Caco-2 (cell line): ENCODE data around the gene SMIM38. TPM values are rescaled to one million over a fixed set of nuclear protein-coding genes. Genes with fewer than 3 reads are reported as not detected.

Experiments
- BruUV-seq: library from RNA; stranded (reverse); fragments of 400-500 nt; replicated peaks from 2 replicates; lab custom pipeline; 2021; lab: Mats Ljungman, UMichigan
- CTCF ChIA-PET: fragments of 300-600 bp; sonication (Branson Sonifier 250); formaldehyde crosslinking; loops from one replicate; lab custom pipeline; 2022; ENCODE audit warnings: antibody characterized with exemption; lab: Charles Lee
- POLR2A ChIA-PET: fragments of 300-600 bp; sonication (Branson Sonifier 250); formaldehyde crosslinking; loops from one replicate; lab custom pipeline; 2022; ENCODE audit warnings: antibody characterized with exemption; lab: Charles Lee
- DNase-seq, 2 experiments: peaks; one replicate each; pipeline versions ENCODE4 v3.0.0 to v3.0.0-alpha.2; 2020 to 2022
- H3K27me3 ChIP-seq: replicated peaks from 2 replicates; pipeline ENCODE4 v1.6.0; 2011; ENCODE audit warnings: low read length; ENCODE audit not compliant: control insufficient read depth, insufficient read depth
- H3K36me3 ChIP-seq: 2 replicates; pipeline ENCODE4 v1.5.1; 2011; ENCODE audit warnings: low read length; ENCODE audit not compliant: control insufficient read depth, insufficient read depth
- H3K4me1 ChIP-seq: fragments of 250-450 bp; sonication (Bioruptor Pico); 2 replicates; pipeline ENCODE4 v1.5.1; 2020; ENCODE audit warnings: mild to moderate bottlenecking
- H3K4me3 ChIP-seq: 2 replicates; pipeline ENCODE4 v1.5.1; 2011; ENCODE audit warnings: low read depth, mild to moderate bottlenecking, control low read depth, low read length
- H3K9me3 ChIP-seq: fragments of 250-450 bp; sonication (Bioruptor Pico); 2 replicates; pipeline ENCODE4 v1.5.1; 2020; ENCODE audit warnings: mild to moderate bottlenecking, moderate library complexity
- H3K27ac Mint-ChIP-seq: one replicate; pipeline ENCODE4 v1.8.0; 2022; ENCODE audit warnings: mixed read lengths; ENCODE audit not compliant: unreplicated experiment
- H3K27me3 Mint-ChIP-seq: one replicate; pipeline ENCODE4 v1.8.0; 2022; ENCODE audit warnings: mixed read lengths; ENCODE audit not compliant: insufficient read depth, unreplicated experiment
- H3K36me3 Mint-ChIP-seq: one replicate; pipeline ENCODE4 v1.8.0; 2022; ENCODE audit warnings: mild to moderate bottlenecking, mixed read lengths; ENCODE audit not compliant: insufficient read depth, unreplicated experiment
- H3K4me1 Mint-ChIP-seq: one replicate; pipeline ENCODE4 v1.8.0; 2022; ENCODE audit warnings: low read depth, mixed read lengths; ENCODE audit not compliant: unreplicated experiment
- H3K4me3 Mint-ChIP-seq: one replicate; pipeline ENCODE4 v1.8.0; 2022; ENCODE audit warnings: mild to moderate bottlenecking, moderate library complexity, mixed read lengths; ENCODE audit not compliant: unreplicated experiment
- H3K9me3 Mint-ChIP-seq: one replicate; pipeline ENCODE4 v1.8.0; 2022; ENCODE audit warnings: mixed read lengths; ENCODE audit not compliant: unreplicated experiment
- CTCF ChIP-seq, 2 experiments: fragments of 200-600 bp in 1 of 2; IDR thresholded peaks; 1 replicate in 1 of 2; 2 replicates in 1 of 2; pipeline versions ENCODE4 v1.5.1 to v1.8.0; 2011 to 2022; ENCODE audit warnings: antibody characterized with exemption in 1 of 2, control low read depth in 1 of 2, inconsistent platforms in 1 of 2, low read depth in 1 of 2, low read length in 1 of 2, mild to moderate bottlenecking in 1 of 2, moderate library complexity in 1 of 2; ENCODE audit not compliant: insufficient read depth in 1 of 2, severe bottlenecking in 1 of 2, unreplicated experiment in 1 of 2
- intact Hi-C: fragments of 100-400 bp; cut with micrococcal nuclease; formaldehyde crosslinking; loops from one replicate; pipeline ENCODE4 v1.10.0; 2022; ENCODE audit not compliant: unreplicated experiment
- total RNA-seq: library from RNA; stranded (reverse); gene quantifications from 2 replicates; pipeline ENCODE4 v1.2.3, GENCODE V29; 2022

Gene SMIM38
- total RNA-seq, 1 experiment from 2014 or later: 0.66 TPM

DNA sequence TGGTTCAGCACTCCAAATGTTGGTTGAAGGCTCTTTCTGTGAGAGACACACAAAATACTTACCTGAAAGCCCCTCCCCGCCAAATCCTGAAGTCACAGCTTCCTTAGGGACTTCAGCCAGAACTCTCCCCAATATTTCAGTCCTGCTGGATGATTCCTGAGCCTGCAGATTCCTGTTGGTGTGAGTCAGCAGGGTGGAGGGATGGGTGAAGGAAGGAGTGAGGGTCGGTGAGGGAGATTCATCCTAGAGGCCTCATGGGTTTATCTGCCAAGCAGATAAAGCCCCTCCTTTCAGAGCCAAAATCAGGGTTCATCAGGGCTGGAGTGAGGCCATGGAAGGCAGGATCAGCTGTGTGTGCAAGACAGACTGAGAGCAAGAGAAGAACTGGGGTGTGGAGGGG is 37.9 kb downstream of the SMIM38 start:
- Mint-ChIP-seq H3K36me3 (no peaks in the 10 kb centered on the region), H3K4me3 (no peak overlapping the region), H3K27ac (no peak overlapping the region), H3K4me1 (no peaks in the 10 kb centered on the region), H3K9me3 (peaks cover 31% of the 10 kb centered on the region), H3K27me3 (peaks cover under 1% of the 10 kb centered on the region)
- no peaks in the 10 kb centered on the region for H3K27me3 ChIP-seq
- ChIA-PET POLR2A (no interaction called here), CTCF (no interaction called here)
- no TSS peak for BruUV-seq
- no peak overlapping the region for H3K4me3 ChIP-seq
- intact Hi-C loops: no loop called here
- no peak for TF ChIP-seq CTCF (IDR thresholded peaks at IDR 0.05; ENCODE audit: insufficient read depth in 1 of 2, low read depth in 1 of 2, low read length in 1 of 2, severe bottlenecking in 1 of 2, unreplicated experiment in 1 of 2)
- DNase-seq: no peak
- peaks cover 6% of the 10 kb centered on the region; the same call in 1 of the 2 replicates for H3K4me1 ChIP-seq
- H3K36me3 ChIP-seq: no peaks in the 10 kb centered on the region
- peaks cover 2% of the 10 kb centered on the region; the same call in 1 of the 2 replicates for H3K9me3 ChIP-seq

DNA sequence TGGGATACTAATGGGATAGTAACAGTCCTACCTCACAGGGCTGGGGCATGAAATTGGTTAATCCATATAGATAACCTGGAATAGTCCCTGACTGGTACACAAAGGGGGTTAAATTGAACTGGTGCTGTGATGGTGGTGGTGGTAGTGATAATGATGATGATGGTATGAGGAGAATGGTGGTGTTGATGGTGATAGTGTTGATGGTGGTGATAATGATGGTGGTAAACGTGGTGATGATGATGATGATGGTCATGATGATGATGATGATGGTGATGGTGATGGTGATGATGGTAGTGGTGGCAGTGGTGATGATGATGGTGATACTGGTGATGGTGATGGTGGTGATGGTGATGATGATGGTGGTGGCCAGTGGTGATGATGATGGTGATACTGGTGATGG is 38.7 kb downstream of the SMIM38 start:
- Mint-ChIP-seq H3K36me3 (no peaks in the 10 kb centered on the region), H3K27ac (no peak overlapping the region), H3K9me3 (peaks cover 31% of the 10 kb centered on the region), H3K4me1 (no peaks in the 10 kb centered on the region), H3K27me3 (peaks cover 7% of the 10 kb centered on the region), H3K4me3 (no peak overlapping the region)
- no peak for DNase-seq
- H3K4me3 ChIP-seq: no peak overlapping the region
- peaks cover 6% of the 10 kb centered on the region; the same call in 1 of the 2 replicates for H3K4me1 ChIP-seq
- no peaks in the 10 kb centered on the region for H3K36me3 ChIP-seq
- ChIA-PET POLR2A (no interaction called here), CTCF (no interaction called here)
- H3K27me3 ChIP-seq: no peaks in the 10 kb centered on the region
- H3K9me3 ChIP-seq: peaks cover 2% of the 10 kb centered on the region; the same call in 1 of the 2 replicates
- BruUV-seq: no TSS peak
- no peak for TF ChIP-seq CTCF (IDR thresholded peaks at IDR 0.05; ENCODE audit: insufficient read depth in 1 of 2, low read depth in 1 of 2, low read length in 1 of 2, severe bottlenecking in 1 of 2, unreplicated experiment in 1 of 2)
- intact Hi-C loops: no loop called here

GRCh38 chr11:69194956-69195355 is 39.2 kb downstream of the SMIM38 start:
- Mint-ChIP-seq H3K36me3 (no peaks in the 10 kb centered on the region), H3K4me1 (no peaks in the 10 kb centered on the region), H3K9me3 (peaks cover 28% of the 10 kb centered on the region), H3K27ac (no peak overlapping the region), H3K27me3 (peaks cover 7% of the 10 kb centered on the region), H3K4me3 (no peak overlapping the region)
- TF ChIP-seq CTCF (IDR thresholded peaks at IDR 0.05; ENCODE audit: insufficient read depth in 1 of 2, low read depth in 1 of 2, low read length in 1 of 2, severe bottlenecking in 1 of 2, unreplicated experiment in 1 of 2): no peak
- POLR2A ChIA-PET: no interaction called here
- Histone ChIP-seq H3K4me3 (no peak overlapping the region), H3K36me3 (no peaks in the 10 kb centered on the region), H3K27me3 (no peaks in the 10 kb centered on the region), H3K9me3 (peaks cover 2% of the 10 kb centered on the region; the same call in 1 of the 2 replicates), H3K4me1 (peaks cover 6% of the 10 kb centered on the region; the same call in 1 of the 2 replicates)
- DNase-seq: no peak
- CTCF ChIA-PET: no interaction called here
- no TSS peak for BruUV-seq
- intact Hi-C loops: no loop called here
